Measurements from ENCODE around the gene PITPNM3. TPM values are rescaled to one million over a fixed set of nuclear protein-coding genes. Genes with fewer than 3 reads are reported as not detected.

Gene PITPNM3
- total and polyA plus RNA-seq, 4 experiments from 2014 or later, result 0.05 to 0.50 (median 0.29) TPM; not detected in 1

- no peaks in the 10 kb centered on the region for H3K36me3 ChIP-seq (ENCODE audit: insufficient read depth, low read length)
- POLR2A ChIA-PET (ENCODE audit: partially characterized antibody), result no interaction called here
- no peak overlapping the region for H3K4me3 ChIP-seq (ENCODE audit: low read length in 2 of 2)
- peaks cover 13% of the 10 kb centered on the region for H3K4me1 ChIP-seq (ENCODE audit: insufficient read depth, low read length)
- Mint-ChIP-seq H3K4me1 (peaks cover 9 to 19% (median 16%) of the 10 kb centered on the region in 4 donors), H3K4me3 (no peak overlapping the region), H3K36me3 (no peaks in the 10 kb centered on the region), H3K27me3 (peaks cover 3 to 7% of the 10 kb centered on the region in 2 donors), H3K9me3 (peaks cover 0 to 2% (median 0%) of the 10 kb centered on the region in 8 donors), H3K27ac (no peak overlapping the region)
- CTCF ChIA-PET (ENCODE audit: partially characterized antibody), result interaction anchor here (1.0 kb wide), 1 partner anchor 20 kb away, joined by 3 read pairs; no protein-coding TSS in a partner anchor
- no peaks in the 10 kb centered on the region for H3K9me3 ChIP-seq (ENCODE audit: control insufficient read depth in 1 of 2, low read length in 2 of 2)
- intact Hi-C loops (cut with micrococcal nuclease), result no loop called here
- no peak for DNase-seq
- H3K27ac ChIP-seq (ENCODE audit: low read depth, low read length), result no peak overlapping the region
- H3K27me3 ChIP-seq (ENCODE audit: insufficient read depth, low read length), result no peaks in the 10 kb centered on the region
Measured at GRCh38 chr17:6492892-6493674, 63.3 kb downstream of the PITPNM3 start.

- POLR2A ChIA-PET (ENCODE audit: partially characterized antibody), result no interaction called here
- H3K9me3 Mint-ChIP-seq, result peaks cover 0 to 3% (median 0%) of the 10 kb centered on the region in 8 donors
Measured at GRCh38 chr17:6491071-6491700, 65.2 kb downstream of the PITPNM3 start.

GRCh38 chr17:6489016-6489550, 67.3 kb downstream of the PITPNM3 start:
- no peak for DNase-seq

More at GRCh38 chr17:6491071-6491700, 65.2 kb downstream of the PITPNM3 start:
- no peak overlapping the region for H3K4me3 Mint-ChIP-seq
- Histone ChIP-seq H3K27me3 (ENCODE audit: insufficient read depth, low read length) (no peaks in the 10 kb centered on the region), H3K4me1 (ENCODE audit: insufficient read depth, low read length) (peaks cover 10% of the 10 kb centered on the region), H3K27ac (ENCODE audit: low read depth, low read length) (no peak overlapping the region), H3K36me3 (ENCODE audit: insufficient read depth, low read length) (no peaks in the 10 kb centered on the region), H3K4me3 (ENCODE audit: low read length in 2 of 2) (no peak overlapping the region), H3K9me3 (ENCODE audit: control insufficient read depth in 1 of 2, low read length in 2 of 2) (no peaks in the 10 kb centered on the region)
- DNase-seq, result no peak
- no peaks in the 10 kb centered on the region for H3K36me3 Mint-ChIP-seq
- CTCF ChIA-PET (ENCODE audit: partially characterized antibody), result interaction anchor here (1.4 kb wide), 1 partner anchor 19 kb away, joined by 3 read pairs; no protein-coding TSS in a partner anchor
- H3K27me3 Mint-ChIP-seq, result peaks cover 5 to 11% of the 10 kb centered on the region in 2 donors
- intact Hi-C loops (cut with micrococcal nuclease), result no loop called here
- peaks cover 2 to 12% (median 10%) of the 10 kb centered on the region in 4 donors for H3K4me1 Mint-ChIP-seq
- no peak overlapping the region for H3K27ac Mint-ChIP-seq

GRCh38 chr17:6488008-6488539, 68.3 kb downstream of the PITPNM3 start:
- ChIA-PET CTCF (ENCODE audit: partially characterized antibody) (interaction anchor here (1.1 kb wide), 1 partner anchor 15 kb away, joined by 3 read pairs; no protein-coding TSS in a partner anchor), POLR2A (ENCODE audit: partially characterized antibody) (no interaction called here)
- Mint-ChIP-seq H3K27ac (no peak overlapping the region), H3K36me3 (no peaks in the 10 kb centered on the region), H3K4me3 (no peak overlapping the region), H3K4me1 (no peaks in the 10 kb centered on the region), H3K9me3 (peaks cover 0 to 3% (median 0%) of the 10 kb centered on the region in 8 donors), H3K27me3 (peaks cover 6 to 11% of the 10 kb centered on the region in 2 donors)
- Histone ChIP-seq H3K4me3 (ENCODE audit: low read length in 2 of 2) (no peak overlapping the region), H3K4me1 (ENCODE audit: insufficient read depth, low read length) (no peaks in the 10 kb centered on the region), H3K27me3 (ENCODE audit: insufficient read depth, low read length) (no peaks in the 10 kb centered on the region), H3K36me3 (ENCODE audit: insufficient read depth, low read length) (no peaks in the 10 kb centered on the region), H3K27ac (ENCODE audit: low read depth, low read length) (no peak overlapping the region), H3K9me3 (ENCODE audit: control insufficient read depth in 1 of 2, low read length in 2 of 2) (no peaks in the 10 kb centered on the region)
- intact Hi-C loops (cut with micrococcal nuclease), result no loop called here
- DNase-seq, result no peak

More at GRCh38 chr17:6489016-6489550, 67.3 kb downstream of the PITPNM3 start:
- Mint-ChIP-seq H3K4me3 (no peak overlapping the region), H3K27ac (peak overlapping the region in 1 of 7 donors; percentile 36), H3K4me1 (no peaks in the 10 kb centered on the region), H3K9me3 (peaks cover 0 to 3% (median 0%) of the 10 kb centered on the region in 8 donors), H3K36me3 (no peaks in the 10 kb centered on the region), H3K27me3 (peaks cover 5 to 11% of the 10 kb centered on the region in 2 donors)
- Histone ChIP-seq H3K4me3 (ENCODE audit: low read length in 2 of 2) (no peak overlapping the region), H3K36me3 (ENCODE audit: insufficient read depth, low read length) (no peaks in the 10 kb centered on the region), H3K9me3 (ENCODE audit: control insufficient read depth in 1 of 2, low read length in 2 of 2) (no peaks in the 10 kb centered on the region), H3K4me1 (ENCODE audit: insufficient read depth, low read length) (no peaks in the 10 kb centered on the region), H3K27ac (ENCODE audit: low read depth, low read length) (no peak overlapping the region), H3K27me3 (ENCODE audit: insufficient read depth, low read length) (no peaks in the 10 kb centered on the region)
- intact Hi-C loops (cut with micrococcal nuclease), result no loop called here
- POLR2A ChIA-PET (ENCODE audit: partially characterized antibody), result no interaction called here
- CTCF ChIA-PET (ENCODE audit: partially characterized antibody), result interaction anchor here (1.1 kb wide), 1 partner anchor 16 kb away, joined by 3 read pairs; no protein-coding TSS in a partner anchor

- POLR2A ChIA-PET (ENCODE audit: partially characterized antibody), result no interaction called here
- intact Hi-C loops (cut with micrococcal nuclease), result no loop called here
Measured at GRCh38 chr17:6487251-6488007, 68.9 kb downstream of the PITPNM3 start.

GRCh38 chr17:6485646-6486412, 70.5 kb downstream of the PITPNM3 start:
- Mint-ChIP-seq H3K9me3 (peaks cover 0 to 3% (median 0%) of the 10 kb centered on the region in 8 donors), H3K4me3 (no peak overlapping the region), H3K4me1 (peaks cover 0 to 1% (median 0%) of the 10 kb centered on the region in 4 donors), H3K27me3 (peaks cover 9 to 19% of the 10 kb centered on the region in 2 donors), H3K36me3 (no peaks in the 10 kb centered on the region), H3K27ac (no peak overlapping the region)
- intact Hi-C loops (cut with micrococcal nuclease), result no loop called here
- no peak for DNase-seq
- Histone ChIP-seq H3K9me3 (ENCODE audit: control insufficient read depth in 1 of 2, low read length in 2 of 2) (no peaks in the 10 kb centered on the region), H3K27ac (ENCODE audit: low read depth, low read length) (no peak overlapping the region), H3K4me3 (ENCODE audit: low read length in 2 of 2) (no peak overlapping the region), H3K4me1 (ENCODE audit: insufficient read depth, low read length) (no peaks in the 10 kb centered on the region), H3K36me3 (ENCODE audit: insufficient read depth, low read length) (no peaks in the 10 kb centered on the region), H3K27me3 (ENCODE audit: insufficient read depth, low read length) (no peaks in the 10 kb centered on the region)
- ChIA-PET POLR2A (ENCODE audit: partially characterized antibody) (no interaction called here), CTCF (ENCODE audit: partially characterized antibody) (interaction anchor here (1.0 to 1.3 kb wide), 2 partner anchors 10 to 13 kb away, joined by 3 to 4 read pairs; no protein-coding TSS in a partner anchor)

More at GRCh38 chr17:6487251-6488007, 68.9 kb downstream of the PITPNM3 start:
- H3K36me3 Mint-ChIP-seq, result no peaks in the 10 kb centered on the region
- no peak overlapping the region for H3K4me3 Mint-ChIP-seq
- no peaks in the 10 kb centered on the region for H3K4me1 ChIP-seq (ENCODE audit: insufficient read depth, low read length)
- H3K9me3 Mint-ChIP-seq, result peaks cover 0 to 3% (median 0%) of the 10 kb centered on the region in 8 donors
- H3K27me3 Mint-ChIP-seq, result peaks cover 6 to 11% of the 10 kb centered on the region in 2 donors
- no peak overlapping the region for H3K27ac Mint-ChIP-seq
- no peaks in the 10 kb centered on the region for H3K4me1 Mint-ChIP-seq
- H3K36me3 ChIP-seq (ENCODE audit: insufficient read depth, low read length), result no peaks in the 10 kb centered on the region
- DNase-seq, result no peak
- H3K27me3 ChIP-seq (ENCODE audit: insufficient read depth, low read length), result no peaks in the 10 kb centered on the region
- no peaks in the 10 kb centered on the region for H3K9me3 ChIP-seq (ENCODE audit: control insufficient read depth in 1 of 2, low read length in 2 of 2)
- CTCF ChIA-PET (ENCODE audit: partially characterized antibody), result no interaction called here
- H3K4me3 ChIP-seq (ENCODE audit: low read length in 2 of 2), result no peak overlapping the region
- no peak overlapping the region for H3K27ac ChIP-seq (ENCODE audit: low read depth, low read length)
